HepG2 (cell line): Measurements from ENCODE around the gene WIZ.

Experiments
- CREM ChIP-seq, 2 experiments: sonication (generic) in 1 of 2; formaldehyde crosslinking in 1 of 2; IDR thresholded peaks; 2 replicates each; pipeline versions ENCODE4 v1.4.0 to v1.6.1; 2016 to 2020; ENCODE audit warnings: antibody characterized with exemption in 1 of 2, mild to moderate bottlenecking in 1 of 2, missing genetic modification reagents in 1 of 2
- SYNCRIP ChIP-seq: fragments of 200-400 bp; formaldehyde crosslinking; IDR thresholded peaks from 2 replicates; pipeline ENCODE4 v1.6.1; 2018; ENCODE audit warnings: mild to moderate bottlenecking, low read depth, low read length; ENCODE audit not compliant: insufficient read depth
- ZFP91 ChIP-seq: sonication (generic); formaldehyde crosslinking; IDR thresholded peaks from 2 replicates; pipeline ENCODE4 v1.9.0; 2022; ENCODE audit warnings: missing genetic modification reagents, mild to moderate bottlenecking, borderline replicate concordance
- TF ChIP-seq, protein P1 (sequence below): sonication (generic); formaldehyde crosslinking; IDR thresholded peaks from 2 replicates; pipeline ENCODE4 v1.4.0; 2020; ENCODE audit warnings: missing genetic modification reagents, mild to moderate bottlenecking, borderline replicate concordance

- TF ChIP-seq CREM (IDR thresholded peaks at IDR 0.05) (no peak), CREM (CRISPR knock-in tag; IDR thresholded peaks at IDR 0.05) (no peak), ZFP91 (no peak), SYNCRIP (no peak)
- TF ChIP-seq, protein P1, sequence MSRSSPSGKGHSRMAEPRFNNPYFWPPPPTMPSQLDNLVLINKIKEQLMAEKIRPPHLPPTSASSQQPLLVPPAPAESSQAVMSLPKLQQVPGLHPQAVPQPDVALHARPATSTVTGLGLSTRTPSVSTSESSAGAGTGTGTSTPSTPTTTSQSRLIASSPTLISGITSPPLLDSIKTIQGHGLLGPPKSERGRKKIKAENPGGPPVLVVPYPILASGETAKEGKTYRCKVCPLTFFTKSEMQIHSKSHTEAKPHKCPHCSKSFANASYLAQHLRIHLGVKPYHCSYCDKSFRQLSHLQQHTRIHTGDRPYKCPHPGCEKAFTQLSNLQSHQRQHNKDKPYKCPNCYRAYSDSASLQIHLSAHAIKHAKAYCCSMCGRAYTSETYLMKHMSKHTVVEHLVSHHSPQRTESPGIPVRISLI (CRISPR knock-in tag), result no peak
Measured at GRCh38 chr19:15455996-15456395, 6.2 kb upstream of the WIZ start.
